GM21367 (cell line): Measurements from ENCODE around the gene PEX10.

Experiments used
- ATAC-seq: cut with Tn5 transposase; IDR thresholded peaks from one replicate; pipeline ENCODE4 v1.9.1; 2021; ENCODE audit not compliant: unreplicated experiment

The PEX10 gene

GRCh38 chr1:2389644-2390043 lies 22.7 kb downstream of the PEX10 start:
- no peak for ATAC-seq

DNA sequence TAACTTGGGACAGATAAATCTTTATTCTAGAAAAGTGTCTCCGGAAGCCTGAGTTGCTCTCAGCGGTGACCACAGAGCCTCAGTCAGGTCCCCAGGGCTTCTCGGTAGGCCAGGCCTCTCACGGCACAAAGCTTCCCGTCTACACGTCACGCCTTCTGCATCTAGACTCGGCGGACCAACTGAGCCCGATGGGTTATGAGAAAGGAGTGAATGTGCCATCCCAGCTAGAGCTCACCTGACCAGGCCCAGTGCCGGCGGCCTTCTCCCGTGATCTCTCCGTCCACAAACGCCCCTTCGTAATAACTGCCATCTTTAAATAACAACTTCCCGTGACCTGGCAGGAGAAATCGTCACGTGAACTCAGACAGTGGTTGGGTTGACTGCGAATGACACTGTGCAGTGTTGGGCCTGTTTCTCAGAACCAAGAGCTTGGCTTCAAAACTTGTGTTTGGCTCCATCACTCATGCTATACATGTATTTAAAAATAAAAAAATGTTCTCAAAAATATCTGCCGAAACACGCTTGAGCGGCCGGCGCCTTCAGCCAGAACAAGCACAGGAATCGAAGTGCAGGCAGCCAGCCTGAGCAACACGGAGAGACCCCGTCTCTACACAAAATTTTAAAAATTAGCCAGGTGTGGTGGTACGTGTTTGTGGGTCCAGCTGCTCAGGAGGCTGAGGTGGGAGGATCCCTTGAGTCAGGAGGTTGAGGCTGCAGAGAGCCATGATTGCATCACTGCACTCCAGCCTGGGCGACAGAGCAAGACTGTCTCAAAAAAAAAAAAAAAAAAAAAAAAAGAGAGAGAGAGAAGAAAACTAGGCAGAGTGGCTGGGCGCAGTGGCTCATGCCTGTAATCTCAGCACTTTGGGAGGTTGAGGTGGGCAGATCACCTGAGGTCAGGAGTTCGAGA lies 24.1 kb downstream of the PEX10 start:
- ATAC-seq = no peak

- ATAC-seq = no peak
These were observed 25.4 kb downstream of the PEX10 start for GRCh38 chr1:2386636-2387611.

GRCh38 chr1:2385606-2386280 lies 26.6 kb downstream of the PEX10 start:
- ATAC-seq = no peak

GRCh38 chr1:2384941-2385481 lies 27.4 kb downstream of the PEX10 start:
- ATAC-seq = no peak

GRCh38 chr1:2384130-2384860 lies 28.1 kb downstream of the PEX10 start:
- ATAC-seq = no peak

- ATAC-seq = no peak
These were observed 28.8 kb downstream of the PEX10 start for GRCh38 chr1:2383576-2383975.

- no peak for ATAC-seq
These were observed 29.6 kb downstream of the PEX10 start for GRCh38 chr1:2382621-2383361.

DNA sequence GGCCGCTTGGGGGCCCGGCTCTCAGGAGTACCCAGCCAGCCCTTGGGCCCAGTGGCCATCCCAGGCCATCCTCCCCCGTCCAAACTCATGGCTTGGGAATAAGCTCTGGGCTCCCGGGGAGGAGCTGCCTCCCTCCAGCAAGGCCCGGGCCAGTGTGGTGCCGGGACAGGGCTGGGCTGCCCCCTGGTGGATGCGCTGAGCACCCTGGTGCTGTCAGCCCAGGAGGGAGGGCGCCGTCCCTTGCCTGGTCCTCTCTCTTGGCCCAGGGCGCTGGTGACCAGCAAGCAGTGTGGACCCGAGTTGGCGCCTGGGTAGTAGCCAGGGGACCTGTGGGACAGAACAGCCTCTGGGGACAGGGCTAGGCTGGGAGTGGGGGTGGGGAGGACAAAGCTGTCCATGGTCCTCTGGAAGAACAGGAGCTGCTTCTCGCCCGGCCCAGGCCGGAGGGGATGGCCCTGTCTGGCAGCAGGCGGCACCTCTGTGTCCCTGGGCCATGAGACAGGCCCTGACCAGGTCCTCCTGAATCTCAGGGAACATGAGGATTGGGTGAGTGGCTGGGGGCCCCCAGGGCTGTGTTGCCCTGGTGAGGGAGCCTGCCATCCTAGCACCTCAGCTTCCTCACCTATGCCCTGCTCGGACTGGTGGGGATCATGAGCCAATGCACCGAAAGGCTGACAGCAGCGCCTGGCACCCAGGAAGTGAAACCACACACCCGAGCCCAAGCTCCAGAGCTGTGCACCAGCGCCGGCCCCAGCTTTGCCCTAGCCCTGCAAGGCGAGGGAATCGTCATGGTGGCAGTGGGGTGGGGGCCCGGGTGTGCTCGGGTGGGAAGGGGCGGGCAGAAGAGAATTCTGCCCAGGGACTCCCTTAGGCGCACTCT lies 30.4 kb downstream of the PEX10 start:
- ATAC-seq = no peak

DNA sequence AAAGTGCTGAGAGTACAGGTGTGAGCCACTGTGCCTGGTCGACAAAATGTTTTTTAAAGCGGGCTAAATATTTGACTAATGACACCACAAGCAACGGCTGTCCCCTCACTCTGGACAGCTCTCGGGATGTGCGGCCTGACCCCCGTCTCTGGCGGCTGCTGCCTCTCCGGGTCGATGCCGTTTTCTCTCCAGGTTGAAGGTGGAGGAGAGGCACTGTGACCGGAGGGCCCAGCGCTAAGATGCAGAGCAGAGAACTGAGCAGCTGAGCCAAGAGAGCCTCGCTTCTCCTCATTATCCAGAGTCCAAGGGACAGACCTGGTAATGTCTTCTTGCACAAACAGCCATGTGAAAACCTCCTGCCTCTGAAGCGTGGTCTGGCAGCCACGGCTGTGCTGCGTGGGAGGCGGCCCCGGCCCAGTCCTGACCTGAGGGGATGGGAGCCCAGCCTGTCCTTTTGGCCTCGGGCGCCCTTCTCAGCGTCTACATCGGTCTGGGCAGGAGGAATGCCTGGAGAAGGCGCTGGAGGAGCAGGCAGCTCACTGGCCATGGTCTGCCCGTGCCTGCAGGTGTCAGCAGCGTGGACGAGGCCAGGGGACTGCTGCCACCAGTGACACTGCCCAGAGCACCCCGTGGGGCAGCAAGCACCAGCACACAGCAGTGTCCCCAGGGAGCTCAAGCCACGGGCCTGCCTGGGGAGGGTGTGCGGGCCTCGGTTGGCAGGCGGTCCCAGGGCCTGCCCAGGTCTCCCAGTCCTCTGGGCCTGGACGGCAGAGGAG lies 31.4 kb downstream of the PEX10 start:
- ATAC-seq = no peak

DNA sequence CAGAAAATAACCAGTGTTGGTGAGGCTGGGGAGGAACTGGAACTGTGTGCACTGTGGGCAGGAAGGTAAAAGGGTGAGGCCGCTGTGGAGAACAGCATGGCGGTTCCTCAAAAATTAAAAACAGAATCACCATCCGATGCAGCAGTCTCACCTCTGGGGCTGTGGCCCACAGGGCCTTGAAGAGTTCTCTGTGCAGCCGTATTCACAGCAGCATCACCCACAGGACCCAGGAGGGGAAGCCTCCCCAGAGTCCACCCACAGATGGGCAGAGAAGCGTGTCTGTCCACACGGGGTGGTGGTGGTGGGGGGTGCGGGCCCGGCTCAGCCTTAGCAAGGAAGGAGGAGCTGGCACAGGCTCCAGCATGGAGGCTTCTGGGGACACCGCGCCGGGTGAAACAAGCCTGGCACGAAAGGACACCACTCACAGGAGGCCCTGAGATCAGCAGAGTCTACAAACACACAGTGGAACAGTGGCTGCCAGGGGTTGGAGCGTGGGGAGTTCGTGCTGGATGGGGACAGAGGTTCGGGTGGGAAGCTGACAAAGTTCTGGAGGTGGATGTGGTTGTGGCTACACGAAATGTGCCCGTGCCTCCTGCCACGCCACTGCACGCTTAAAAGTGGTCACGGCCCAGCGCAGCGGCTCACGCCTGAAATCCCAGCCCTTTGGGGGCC lies 32.5 kb downstream of the PEX10 start:
- no peak for ATAC-seq

DNA sequence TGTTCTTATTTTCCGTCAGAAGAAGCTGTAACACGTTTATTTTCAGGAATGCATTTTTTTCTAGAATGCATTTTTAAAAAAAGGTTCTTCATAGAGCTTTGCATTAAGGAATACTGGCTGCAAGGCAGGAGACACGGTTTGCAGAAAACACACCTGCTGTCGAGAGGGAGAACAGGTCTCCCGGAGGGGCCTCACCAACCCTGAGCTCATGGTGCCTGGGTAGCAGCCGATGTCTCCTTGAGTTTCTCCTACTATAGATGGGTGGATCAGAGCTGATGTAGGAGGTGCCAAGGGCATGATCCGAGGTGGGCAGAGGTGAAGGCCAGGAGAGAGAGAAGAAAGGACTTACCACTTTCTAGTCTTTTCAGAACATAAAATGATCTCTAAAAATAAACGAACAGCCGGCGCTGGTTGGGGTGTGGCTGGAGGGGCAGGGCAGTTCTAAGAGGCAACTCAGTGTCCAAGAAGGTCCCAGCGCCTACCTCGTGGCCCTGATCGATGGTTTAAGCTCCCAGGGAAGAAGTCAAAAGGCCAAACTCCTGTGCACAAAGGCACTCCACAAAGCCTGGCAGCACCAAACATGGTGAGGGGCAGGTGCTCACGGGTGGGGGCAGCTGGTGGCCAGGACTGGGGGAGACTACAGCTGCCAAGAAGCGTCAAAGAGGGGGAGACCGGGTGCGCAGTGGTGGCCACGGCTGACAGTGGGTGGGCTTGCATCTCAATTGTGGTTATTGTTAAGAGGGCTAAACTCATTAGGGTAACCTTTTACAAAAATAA lies 33.2 kb downstream of the PEX10 start:
- no peak for ATAC-seq

DNA sequence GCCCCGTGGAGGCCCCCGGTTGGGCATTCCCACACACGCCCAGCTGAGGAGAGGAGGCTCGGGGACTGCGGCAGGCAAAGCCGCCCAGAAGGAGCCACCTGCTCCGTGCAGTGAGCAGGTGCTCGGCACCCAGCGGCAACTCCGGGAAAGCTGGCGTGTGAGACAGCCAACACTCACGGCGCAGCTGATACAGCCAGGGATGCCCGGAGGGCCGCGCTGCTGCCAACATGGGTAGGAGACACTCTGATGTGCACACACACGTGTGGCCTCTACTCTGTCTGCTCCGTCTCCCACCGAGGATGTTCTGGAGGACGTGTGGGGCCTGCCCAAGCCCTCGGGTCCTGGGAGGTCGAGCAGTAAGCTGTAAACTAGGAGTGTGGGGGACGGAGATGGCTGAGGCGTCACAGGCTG lies 33.9 kb downstream of the PEX10 start:
- no peak for ATAC-seq

GRCh38 chr1:2377751-2378440 lies 34.5 kb downstream of the PEX10 start:
- ATAC-seq = no peak

DNA sequence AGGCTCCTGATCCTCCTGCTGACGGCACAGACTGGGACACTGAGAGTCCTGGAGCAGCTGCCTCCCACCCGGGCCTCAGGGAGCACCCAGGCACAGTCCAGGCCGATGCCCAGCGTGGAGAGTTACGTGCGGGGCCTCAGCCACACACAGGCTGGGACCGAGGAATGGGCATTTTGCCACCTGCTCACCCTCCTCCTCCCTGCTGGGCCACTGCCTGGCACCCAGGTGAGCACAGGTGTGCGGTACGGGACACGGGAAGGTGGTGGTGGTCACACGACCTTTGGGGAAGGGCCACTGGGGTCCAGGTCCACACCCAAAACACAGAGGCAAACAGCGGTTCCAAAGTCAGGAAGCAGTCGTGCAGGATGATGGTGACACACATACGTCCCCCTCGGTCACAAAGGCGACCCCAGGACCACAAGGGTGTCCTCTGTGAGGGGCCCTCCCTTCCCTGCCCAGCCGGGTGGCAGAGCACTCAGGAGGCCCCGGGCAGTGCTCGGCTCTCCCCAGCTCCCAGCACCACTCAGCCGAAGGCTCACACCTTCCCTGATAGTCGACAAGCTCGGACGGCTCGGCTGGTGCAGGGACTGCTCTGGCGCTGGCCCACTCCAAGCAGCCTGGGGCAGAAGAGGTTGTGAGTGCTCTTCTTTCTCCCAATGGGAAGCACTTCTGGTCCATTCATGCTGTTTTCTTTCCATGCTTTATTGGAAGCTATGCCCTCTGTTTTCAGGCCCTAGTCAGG lies 35.3 kb downstream of the PEX10 start:
- ATAC-seq = no peak
